ENCODE results near the gene ENDOD1. TPM values are rescaled to one million over a fixed set of nuclear protein-coding genes. Genes with fewer than 3 reads are reported as not detected.
"Not testable (repeated sequence)": the region's sequence is repeated elsewhere in the genome, so short reads cannot be mapped to it uniquely, and the experiment has no call there.

Gene ENDOD1
- total RNA-seq, 1 donor from 2014 or later: 21.9 TPM

DNA sequence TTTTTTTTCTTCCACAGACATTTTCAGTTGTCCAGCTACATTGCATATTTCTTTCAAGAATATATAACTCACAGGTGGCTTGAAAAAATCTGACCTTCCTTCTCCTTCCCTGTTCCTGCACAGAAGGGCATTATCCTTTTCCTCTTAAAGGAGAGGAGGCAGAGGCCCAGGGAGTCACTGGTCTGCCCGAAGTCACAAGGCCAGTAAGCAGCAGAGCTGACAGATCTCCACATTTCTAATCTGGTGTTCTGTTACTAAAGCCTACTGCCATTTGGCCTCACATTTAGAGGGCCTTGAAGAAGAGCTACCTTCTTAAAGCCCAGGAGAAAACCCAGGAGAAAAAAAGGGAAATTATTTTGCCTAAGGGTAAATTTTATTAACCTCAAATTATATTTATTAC lies 12.3 kb downstream of the ENDOD1 start:
- intact Hi-C loops (cut with micrococcal nuclease): no loop called here

- intact Hi-C loops (cut with micrococcal nuclease): no loop called here
These were observed 13.1 kb downstream of the ENDOD1 start for GRCh38 chr11:95102733-95103132.

GRCh38 chr11:95103701-95104100 lies 14.1 kb downstream of the ENDOD1 start:
- intact Hi-C loops (cut with micrococcal nuclease): no loop called here

DNA sequence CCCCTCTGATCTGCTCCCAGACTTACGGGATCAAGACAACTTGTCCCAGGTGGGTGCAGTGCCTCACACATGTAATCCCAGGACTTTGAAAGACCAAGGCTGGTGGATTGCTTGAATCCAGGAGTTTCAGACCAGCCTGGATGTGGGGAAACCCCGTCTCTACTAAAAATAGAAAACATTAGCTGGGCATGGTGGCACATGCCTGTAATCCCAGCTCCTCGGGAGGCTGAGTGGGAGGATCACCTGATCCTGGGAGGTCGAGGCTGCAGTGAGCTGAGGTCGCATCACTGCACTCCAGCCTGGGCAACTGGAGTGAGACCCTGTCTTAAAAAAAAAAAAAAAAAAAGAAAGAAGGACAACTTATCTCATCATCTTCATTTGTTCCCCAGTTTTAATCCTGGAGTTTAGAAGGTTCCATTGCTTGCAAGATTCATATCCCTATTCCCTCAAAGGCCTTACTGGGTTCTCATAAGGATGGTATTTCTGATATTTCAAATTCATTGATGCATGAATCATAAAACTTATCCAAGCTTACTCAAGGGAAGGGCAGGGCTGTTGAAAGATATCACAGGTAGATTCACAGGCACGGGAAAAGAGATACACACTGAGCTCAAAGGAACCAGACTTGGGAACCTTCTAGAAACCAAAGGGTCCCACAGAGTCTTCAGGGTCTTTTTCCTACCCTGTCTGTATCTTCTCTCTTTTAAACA lies 14.6 kb downstream of the ENDOD1 start:
- intact Hi-C loops (cut with micrococcal nuclease): no loop called here

- intact Hi-C loops (cut with micrococcal nuclease): no loop called here
These were observed 15.2 kb downstream of the ENDOD1 start for GRCh38 chr11:95104856-95105255.

DNA sequence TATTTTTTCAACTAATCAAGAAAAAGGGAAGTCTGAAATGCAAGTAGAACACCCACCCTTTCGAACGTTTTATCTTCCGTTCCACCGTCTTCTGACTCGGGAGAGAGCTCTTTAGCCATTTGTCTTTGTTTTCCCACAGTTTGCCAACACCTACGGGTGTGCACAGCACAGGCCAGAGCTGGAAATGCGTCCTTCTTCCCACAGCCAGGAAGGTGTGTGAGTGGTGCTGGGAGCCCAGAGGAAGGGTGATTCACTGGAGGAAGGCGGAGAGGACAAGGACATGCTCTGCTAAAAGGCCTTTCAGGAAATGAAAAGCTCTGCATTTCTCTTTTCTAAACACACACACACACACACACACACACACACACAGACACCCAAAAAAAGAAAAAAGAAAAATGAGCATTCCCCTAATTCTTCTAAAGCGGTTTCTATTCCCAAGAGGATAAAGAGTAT lies 18.5 kb downstream of the ENDOD1 start:
- intact Hi-C loops (cut with micrococcal nuclease): no loop called here

DNA sequence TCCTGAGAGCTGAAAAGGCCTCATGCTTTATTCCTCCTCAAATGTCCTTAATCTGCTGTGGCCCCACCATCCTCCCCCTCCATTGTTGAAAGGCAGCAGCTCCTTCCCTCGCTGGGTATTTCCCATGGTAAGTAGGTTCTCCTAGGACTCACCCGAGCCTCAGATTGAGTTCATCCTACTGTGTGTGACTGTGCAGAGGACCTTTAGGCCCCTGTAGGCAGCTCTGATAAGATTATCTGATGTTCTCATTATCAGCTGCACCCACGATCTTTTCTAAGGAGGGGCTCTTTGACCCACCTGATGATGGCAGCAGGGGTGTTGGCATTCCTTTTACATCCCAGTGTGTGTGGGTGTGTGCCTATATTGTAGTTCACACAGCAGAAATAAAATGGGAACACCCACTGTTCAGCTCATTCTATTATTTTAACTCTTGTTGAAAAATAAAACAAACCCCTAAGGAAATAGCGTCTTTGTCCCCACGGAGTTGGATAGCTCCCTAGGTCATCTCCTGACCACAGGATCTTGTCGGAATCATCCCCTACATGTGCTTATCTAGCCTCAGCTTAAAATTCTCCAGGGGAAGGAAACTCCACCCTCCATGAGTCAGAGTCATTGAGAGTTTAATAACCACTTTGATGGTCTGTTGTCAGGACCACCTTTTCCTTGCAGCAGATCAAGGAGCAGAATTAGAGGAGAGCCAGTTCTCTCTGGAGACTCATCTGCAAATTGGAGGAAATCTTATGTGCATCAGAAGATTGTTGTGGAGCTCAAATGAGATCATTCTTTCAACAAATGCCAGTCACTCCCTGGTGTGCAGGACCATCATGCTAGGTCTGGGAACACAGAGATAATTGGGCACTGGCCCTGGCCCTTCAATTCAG lies 19.3 kb downstream of the ENDOD1 start:
- intact Hi-C loops (cut with micrococcal nuclease): no loop called here

DNA sequence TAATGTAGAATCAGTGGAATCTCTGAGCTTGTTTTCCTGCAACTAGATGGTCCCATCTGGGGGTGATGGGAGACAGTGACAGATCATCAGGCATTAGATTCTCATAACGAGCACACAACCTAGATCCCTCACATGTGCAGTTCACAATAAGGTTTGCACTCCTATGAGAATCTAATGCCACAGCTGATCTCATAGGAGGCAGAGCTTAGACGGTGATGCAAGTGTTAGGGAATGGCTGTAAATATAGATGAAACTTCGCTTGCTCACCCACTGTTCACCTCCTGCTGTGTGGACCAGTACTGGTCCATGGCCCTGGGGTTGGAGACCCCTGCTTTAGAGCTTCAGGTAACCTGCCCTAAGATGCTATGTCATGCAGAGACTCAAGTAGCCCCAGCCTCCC lies 21.8 kb downstream of the ENDOD1 start:
- intact Hi-C loops (cut with micrococcal nuclease): not testable (repeated sequence)

DNA sequence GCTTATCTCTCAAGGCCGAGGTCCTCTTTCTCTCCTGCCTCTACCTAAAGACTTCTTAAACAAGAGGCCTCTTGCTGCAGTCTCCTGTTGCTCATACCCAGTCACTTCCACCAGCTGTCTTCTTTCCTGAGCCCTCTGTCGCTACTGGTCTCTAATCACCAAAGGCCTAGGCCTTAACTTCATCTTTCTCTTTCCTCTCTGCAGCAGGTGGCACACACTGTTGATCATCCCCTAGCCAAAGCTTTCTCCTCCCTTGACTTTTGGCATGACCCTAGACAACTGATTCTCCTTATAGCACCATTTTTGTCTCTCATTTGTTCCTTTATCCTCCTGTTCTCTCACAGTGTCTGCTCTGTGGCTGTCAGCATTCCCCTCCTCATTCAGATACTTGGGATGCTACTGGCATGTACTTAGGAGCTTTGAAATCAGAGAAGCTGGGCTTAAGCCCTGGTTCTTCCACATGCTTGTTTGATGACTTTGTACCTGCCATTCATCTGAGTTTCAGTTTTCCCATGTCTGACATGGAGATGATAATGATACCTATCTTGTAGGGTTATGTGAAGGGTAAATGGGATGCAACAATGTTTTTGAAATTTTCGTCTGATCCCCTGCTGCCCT lies 22.4 kb downstream of the ENDOD1 start:
- intact Hi-C loops (cut with micrococcal nuclease): no loop called here

DNA sequence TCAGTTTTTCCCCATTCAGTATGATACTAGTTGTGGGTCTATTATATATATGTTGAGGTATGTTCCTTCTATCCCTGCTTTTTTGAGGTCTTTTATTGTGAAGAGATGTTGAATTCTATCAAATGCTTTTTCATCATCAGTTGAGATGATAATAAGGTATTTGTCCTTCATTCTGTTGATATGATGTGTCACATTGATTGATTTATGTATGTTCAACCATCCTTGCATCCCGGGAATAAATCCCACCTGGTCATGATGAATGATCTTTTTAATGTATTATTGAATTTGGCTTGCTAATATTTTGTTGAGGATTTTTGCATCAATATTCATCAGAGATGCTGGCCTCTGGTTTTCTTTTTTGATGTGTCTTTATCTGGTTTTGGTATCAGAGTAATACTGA lies 26.0 kb downstream of the ENDOD1 start:
- intact Hi-C loops (cut with micrococcal nuclease): loop anchor here (2.0 kb wide), 1 partner anchor 23 kb away; no protein-coding TSS in a partner anchor

- intact Hi-C loops (cut with micrococcal nuclease): no loop called here
These were observed 29.9 kb downstream of the ENDOD1 start for GRCh38 chr11:95119361-95120060.

DNA sequence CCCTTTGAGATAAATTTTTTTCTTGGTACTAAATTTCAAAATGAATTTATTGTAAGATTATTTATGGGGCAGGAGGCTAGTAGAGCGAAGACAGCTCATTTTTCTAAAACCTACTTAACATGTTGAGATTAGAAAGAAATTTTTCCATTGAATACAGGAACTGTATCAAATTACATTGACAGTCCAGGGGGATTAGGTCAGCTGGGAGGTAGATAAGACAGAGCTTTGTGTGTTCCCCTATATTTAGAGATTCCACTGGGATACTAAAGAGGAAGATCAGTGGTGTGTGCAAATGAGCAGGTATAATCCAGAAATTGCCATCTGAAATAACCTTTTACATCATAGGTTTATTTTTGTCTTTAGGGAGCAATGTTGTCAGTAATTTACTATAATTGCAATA lies 32.1 kb downstream of the ENDOD1 start:
- intact Hi-C loops (cut with micrococcal nuclease): no loop called here

- intact Hi-C loops (cut with micrococcal nuclease): no loop called here
These were observed 33.9 kb downstream of the ENDOD1 start for GRCh38 chr11:95123556-95123955.

DNA sequence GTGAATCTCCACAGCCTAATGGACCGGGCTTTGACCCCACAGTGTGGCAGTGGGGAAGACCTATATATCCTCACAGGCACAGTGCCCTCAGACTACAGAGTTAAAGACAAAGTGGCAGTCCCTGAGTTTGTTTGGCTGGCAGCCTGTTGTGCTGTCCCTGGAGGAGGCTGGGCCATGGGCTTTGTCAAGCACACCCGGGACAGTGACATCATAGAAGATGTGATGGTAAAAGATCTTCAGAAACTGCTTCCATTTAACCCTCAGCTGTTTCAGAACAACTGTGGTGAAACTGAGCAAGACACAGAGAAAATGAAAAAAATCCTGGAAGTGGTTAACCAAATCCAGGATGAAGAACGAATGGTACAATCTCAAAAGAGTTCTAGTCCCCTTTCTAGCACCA lies 39.0 kb downstream of the ENDOD1 start:
- intact Hi-C loops (cut with micrococcal nuclease): no loop called here

DNA sequence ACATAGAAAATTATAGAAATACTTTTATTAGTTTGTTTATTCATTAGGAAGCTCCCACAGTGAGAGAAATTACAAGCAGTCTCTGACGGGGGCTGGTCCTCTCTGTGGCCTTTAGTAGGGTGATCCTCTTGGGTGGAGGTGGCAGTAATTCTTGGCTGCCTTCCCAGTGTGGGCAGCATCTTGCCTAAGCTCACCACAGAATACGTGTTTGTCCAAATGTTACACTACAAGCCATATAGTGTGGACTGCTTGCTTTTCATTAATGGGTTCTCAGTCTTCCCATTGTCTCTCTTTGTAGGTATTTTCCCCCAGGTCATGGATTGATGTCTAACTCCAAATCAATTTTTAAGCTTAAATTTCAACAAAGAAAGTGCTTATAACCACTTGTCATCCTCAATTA lies 43.3 kb downstream of the ENDOD1 start:
- intact Hi-C loops (cut with micrococcal nuclease): no loop called here

- intact Hi-C loops (cut with micrococcal nuclease): no loop called here
These were observed 44.8 kb downstream of the ENDOD1 start for GRCh38 chr11:95134491-95134890.

DNA sequence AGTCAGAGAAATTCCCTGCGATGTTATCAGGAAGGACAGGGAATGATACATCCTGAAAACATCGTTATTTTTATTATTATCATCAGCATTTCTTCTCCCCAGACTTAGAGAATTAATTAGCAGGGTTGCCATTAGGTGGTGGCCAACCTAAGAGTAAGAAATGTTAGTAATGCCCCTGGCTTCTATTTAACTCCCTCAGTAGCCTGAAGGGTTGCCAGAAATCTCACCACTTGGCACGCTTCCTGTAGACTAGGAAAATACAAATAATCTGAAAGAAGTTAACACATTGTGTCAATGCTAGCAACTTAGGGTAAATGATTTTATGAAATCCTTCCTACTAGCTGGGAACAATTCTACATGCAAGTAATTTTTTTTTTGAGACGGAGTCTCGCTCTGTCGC lies 45.5 kb downstream of the ENDOD1 start:
- intact Hi-C loops (cut with micrococcal nuclease): no loop called here

- intact Hi-C loops (cut with micrococcal nuclease): no loop called here
These were observed 46.2 kb downstream of the ENDOD1 start for GRCh38 chr11:95135880-95136279.

GRCh38 chr11:95136747-95137146 lies 47.1 kb downstream of the ENDOD1 start:
- intact Hi-C loops (cut with micrococcal nuclease): not testable (repeated sequence)

GRCh38 chr11:95137299-95137698 lies 47.7 kb downstream of the ENDOD1 start:
- intact Hi-C loops (cut with micrococcal nuclease): no loop called here

GRCh38 chr11:95138448-95138847 lies 48.8 kb downstream of the ENDOD1 start:
- intact Hi-C loops (cut with micrococcal nuclease): loop anchor here (1.0 kb wide), 1 partner anchor 69 kb away; no protein-coding TSS in a partner anchor

Measured in T-helper 1 cell treated with Interleukin-12 subunit alpha and Interleukin-12 subunit beta and Interleukin-4 antibody, amounts not matched to agents 30 ng/mL and 1 ng/mL, for 36 hours (primary cell).